Renal cortical epithelial cell (primary cell): Measurements from ENCODE around the gene EPHA8. TPM values are rescaled to one million over a fixed set of nuclear protein-coding genes. Genes with fewer than 3 reads are reported as not detected.

Experiments used
- DNase-seq: peaks from one replicate; pipeline ENCODE4 v3.0.0-alpha.2; 2011; ENCODE audit warnings: low read depth
- total RNA-seq: library from RNA; depleted of rRNA; stranded (reverse); fragments of >200 nt; gene quantifications from 2 replicates; pipeline ENCODE4 v1.2.3, GENCODE V29; 2014

EPHA8 gene
- total RNA-seq, 1 donor from 2014 or later: not detected

DNA sequence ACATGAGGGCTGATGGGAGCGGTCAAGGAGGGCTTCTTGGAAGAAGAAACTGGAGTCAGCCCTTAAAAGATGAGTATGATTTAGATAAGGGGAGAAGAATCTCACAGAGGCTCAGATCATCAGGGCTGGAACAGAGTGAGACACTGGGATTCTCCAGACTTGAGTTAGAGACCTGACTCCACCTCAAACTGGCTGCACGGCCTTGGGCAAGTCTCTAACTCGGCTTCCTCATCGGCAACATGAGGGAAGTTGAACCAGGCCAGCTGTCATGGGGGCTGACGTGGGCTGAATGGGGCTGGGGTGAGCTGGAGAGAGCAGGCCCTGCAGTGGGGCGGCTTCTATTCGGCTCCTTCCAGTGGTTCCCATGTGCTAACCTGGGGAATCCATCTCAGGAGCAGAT lies 82.6 kb downstream of the EPHA8 start:
- DNase-seq: no peak

DNA sequence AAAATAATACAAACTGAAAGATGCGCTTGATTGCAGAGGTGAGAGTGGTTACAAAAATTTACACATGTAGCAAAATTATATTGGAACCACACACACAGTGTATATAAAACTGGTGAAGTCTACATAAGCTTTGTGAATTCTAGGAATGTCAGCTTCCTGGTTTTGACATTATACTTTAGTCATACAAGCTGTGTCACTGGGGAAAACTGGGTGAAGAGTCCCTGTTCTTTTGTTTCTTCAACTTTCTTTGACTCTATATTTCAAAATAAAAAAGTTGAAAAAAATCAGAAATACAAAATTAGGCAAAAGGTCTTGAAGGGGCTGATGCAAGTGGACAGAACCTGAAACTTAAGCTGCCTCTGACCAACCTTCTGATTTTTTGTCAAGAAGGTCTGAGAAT lies 83.1 kb downstream of the EPHA8 start:
- DNase-seq: no peak

DNA sequence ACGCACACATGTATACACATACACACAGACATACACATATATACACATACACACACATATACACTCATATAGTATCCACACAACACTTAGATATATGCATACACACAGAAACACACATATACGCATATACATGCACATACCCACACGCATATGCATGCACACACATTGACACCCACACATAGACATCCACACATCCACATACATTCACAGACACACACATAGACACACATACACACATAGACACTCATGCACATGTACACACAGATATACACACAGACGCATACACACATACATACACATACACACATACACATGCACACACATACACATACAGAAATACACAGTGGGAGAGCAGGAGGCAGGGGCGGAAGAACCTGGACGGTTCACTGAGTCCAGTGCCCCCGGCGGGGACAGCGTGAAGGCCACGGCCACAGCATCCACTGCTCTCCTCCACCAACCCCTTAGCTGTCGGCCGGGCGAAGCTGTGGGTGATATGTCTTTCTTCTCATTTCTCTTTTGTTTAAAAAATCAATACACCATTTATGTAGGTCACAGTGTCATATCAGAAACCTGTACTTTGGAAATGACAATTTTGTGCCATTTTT lies 86.9 kb downstream of the EPHA8 start:
- no peak for DNase-seq

DNA sequence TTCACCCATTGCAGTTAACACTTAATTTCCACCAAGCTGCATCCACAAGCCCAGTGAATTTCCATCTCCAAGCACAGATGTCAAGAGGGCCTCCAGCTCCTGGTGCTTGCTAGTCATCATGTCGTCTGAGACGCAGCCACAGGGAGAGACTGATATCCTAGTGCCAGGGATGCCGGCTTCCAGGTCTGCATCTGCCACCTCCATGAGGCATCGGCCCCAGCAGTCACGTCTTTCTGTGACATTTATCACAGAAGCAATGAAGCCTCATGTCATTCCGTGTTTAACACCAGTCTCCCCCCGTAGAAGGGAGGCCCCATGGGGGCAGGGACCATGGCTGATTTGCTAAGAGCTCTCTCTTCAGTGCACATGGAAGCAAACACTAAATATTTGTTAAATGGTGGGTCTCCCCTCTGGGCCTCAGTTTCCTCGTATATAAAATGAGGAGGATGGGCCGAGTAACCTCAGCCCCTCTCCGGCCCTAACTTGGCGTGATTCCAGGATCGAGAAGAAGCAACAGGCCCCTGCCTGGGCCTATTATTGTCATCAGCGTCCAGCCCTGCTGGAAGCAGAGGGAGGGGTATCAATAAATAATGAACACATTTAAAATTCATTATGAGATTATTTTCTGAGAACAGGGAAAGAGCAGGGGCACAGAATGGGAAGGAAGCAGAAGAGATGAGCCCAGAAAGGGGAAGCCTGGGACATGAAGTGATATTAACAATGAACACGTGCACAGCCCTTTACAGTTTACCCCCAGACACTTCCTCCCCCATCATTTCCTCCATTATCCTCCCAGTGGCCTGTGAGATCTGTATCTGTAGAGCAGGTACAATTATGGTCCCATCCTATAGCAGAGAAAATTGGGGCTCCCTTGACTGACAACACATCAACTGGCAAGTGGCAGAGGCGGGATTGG lies 88.9 kb downstream of the EPHA8 start:
- DNase-seq: no peak

DNA sequence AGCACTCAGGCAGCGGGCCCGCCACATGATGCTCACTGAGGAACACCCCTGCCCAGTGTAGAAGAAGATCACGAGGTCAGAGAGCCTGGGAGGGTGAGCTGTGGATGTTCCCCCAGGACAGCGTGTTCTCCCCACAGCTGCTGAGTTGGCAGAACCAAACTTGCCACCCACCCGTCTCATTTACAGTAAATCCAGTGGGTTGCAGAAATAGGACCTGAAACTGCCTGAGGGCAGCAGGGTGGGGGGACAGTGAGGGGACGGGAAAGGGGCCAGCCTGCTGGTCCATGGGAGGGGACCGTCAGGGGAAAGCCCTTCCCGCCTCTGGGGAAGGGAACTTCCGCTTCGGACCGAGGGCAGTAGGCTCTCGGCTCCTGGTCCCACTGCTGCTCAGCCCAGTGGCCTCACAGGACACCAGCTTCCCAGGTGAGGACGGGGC lies 89.6 kb downstream of the EPHA8 start, which contains the start of gene C1QB:
Gene C1QB, plus strand, starts transcription at position 356 of the 436 bp plus-strand sequence. CDS start 6,227 bp downstream, outside the sequence.
- no peak for DNase-seq

Other genes with a start within 250 kb of the EPHA8 start
- gene ZBTB40, start 111.6 kb upstream of the EPHA8 start, total RNA-seq: 4.5 and 15.0 TPM in 2 replicates
- not detected in 2 replicates for gene C1QA, start 73.1 kb downstream of the EPHA8 start, total RNA-seq
- gene C1QC, start 80.1 kb downstream of the EPHA8 start, total RNA-seq: not detected in 2 replicates
- gene C1QB, start 89.7 kb downstream of the EPHA8 start, total RNA-seq: not detected in 2 replicates
- 136 and 159 TPM in 2 replicates for gene EPHB2, start 147.3 kb downstream of the EPHA8 start, total RNA-seq